ENCODE measurements around the gene CD5L.

- TF ChIP-seq EZH2 (IDR thresholded peaks at IDR 0.05) = no peak
- TF ChIP-seq POLR2AphosphoS5 (IDR thresholded peaks at IDR 0.05; ENCODE audit: borderline replicate concordance, low read depth, low read length) = no peak
- TF ChIP-seq FOXP2 (optimal IDR thresholded peaks at IDR 0.05; ENCODE audit: control extremely low read depth, extremely low read length, insufficient read depth) = no peak
These were observed 7.2 kb downstream of the CD5L start for GRCh38 chr1:157834430-157834829.

All from SK-N-MC (cell line).